Measurements from ENCODE around the gene RIT2.

The RIT2 gene

GRCh38 chr18:43017622-43018021 is 97.9 kb downstream of the RIT2 start:
- DNase-seq (ENCODE audit: extremely low read depth in 1 of 2, low read depth in 1 of 2), result no peak

GRCh38 chr18:43013486-43013885 is 102.0 kb downstream of the RIT2 start:
- no peak for DNase-seq (ENCODE audit: extremely low read depth in 1 of 2, low read depth in 1 of 2)

GRCh38 chr18:43012951-43013350 is 102.5 kb downstream of the RIT2 start:
- DNase-seq (ENCODE audit: extremely low read depth in 1 of 2, low read depth in 1 of 2), result no peak

GRCh38 chr18:43010611-43011010 is 104.9 kb downstream of the RIT2 start:
- DNase-seq (ENCODE audit: extremely low read depth in 1 of 2, low read depth in 1 of 2), result no peak

GRCh38 chr18:43009674-43010073 is 105.8 kb downstream of the RIT2 start:
- DNase-seq (ENCODE audit: extremely low read depth in 1 of 2, low read depth in 1 of 2), result no peak

- DNase-seq (ENCODE audit: extremely low read depth in 1 of 2, low read depth in 1 of 2), result no peak
These were observed 108.1 kb downstream of the RIT2 start for GRCh38 chr18:43007365-43007764.

- DNase-seq (ENCODE audit: extremely low read depth in 1 of 2, low read depth in 1 of 2), result no peak
These were observed 111.1 kb downstream of the RIT2 start for GRCh38 chr18:43004421-43004820.

GRCh38 chr18:43001821-43002220 is 113.7 kb downstream of the RIT2 start:
- DNase-seq (ENCODE audit: extremely low read depth in 1 of 2, low read depth in 1 of 2), result no peak

- DNase-seq (ENCODE audit: extremely low read depth in 1 of 2, low read depth in 1 of 2), result no peak
These were observed 118.7 kb downstream of the RIT2 start for GRCh38 chr18:42996824-42997223.

GRCh38 chr18:42980426-42980825 is 135.1 kb downstream of the RIT2 start:
- no peak for DNase-seq (ENCODE audit: extremely low read depth in 1 of 2, low read depth in 1 of 2)

GRCh38 chr18:42977982-42978637 is 137.4 kb downstream of the RIT2 start:
- DNase-seq (ENCODE audit: extremely low read depth in 1 of 2, low read depth in 1 of 2), result no peak

GRCh38 chr18:42976869-42977590 is 138.5 kb downstream of the RIT2 start:
- no peak for DNase-seq (ENCODE audit: extremely low read depth in 1 of 2, low read depth in 1 of 2)

GRCh38 chr18:42969366-42969765 is 146.1 kb downstream of the RIT2 start:
- no peak for DNase-seq (ENCODE audit: extremely low read depth in 1 of 2, low read depth in 1 of 2)

- no peak for DNase-seq (ENCODE audit: extremely low read depth in 1 of 2, low read depth in 1 of 2)
These were observed 154.2 kb downstream of the RIT2 start for GRCh38 chr18:42961298-42961697.

GRCh38 chr18:42959528-42959927 is 156.0 kb downstream of the RIT2 start:
- no peak for DNase-seq (ENCODE audit: extremely low read depth in 1 of 2, low read depth in 1 of 2)

- no peak for DNase-seq (ENCODE audit: extremely low read depth in 1 of 2, low read depth in 1 of 2)
These were observed 157.1 kb downstream of the RIT2 start for GRCh38 chr18:42958353-42958752.

GRCh38 chr18:42956287-42956686 is 159.2 kb downstream of the RIT2 start:
- no peak for DNase-seq (ENCODE audit: extremely low read depth in 1 of 2, low read depth in 1 of 2)

GRCh38 chr18:42954887-42955286 is 160.6 kb downstream of the RIT2 start:
- no peak for DNase-seq (ENCODE audit: extremely low read depth in 1 of 2, low read depth in 1 of 2)

GRCh38 chr18:42953306-42953705 is 162.2 kb downstream of the RIT2 start:
- DNase-seq (ENCODE audit: extremely low read depth in 1 of 2, low read depth in 1 of 2), result no peak

- no peak for DNase-seq (ENCODE audit: extremely low read depth in 1 of 2, low read depth in 1 of 2)
These were observed 164.8 kb downstream of the RIT2 start for GRCh38 chr18:42950732-42951131.

GRCh38 chr18:42948831-42949230 is 166.7 kb downstream of the RIT2 start:
- DNase-seq (ENCODE audit: extremely low read depth in 1 of 2, low read depth in 1 of 2), result no peak

GRCh38 chr18:42941860-42942259 is 173.6 kb downstream of the RIT2 start:
- DNase-seq (ENCODE audit: extremely low read depth in 1 of 2, low read depth in 1 of 2), result no peak

GRCh38 chr18:42941021-42941420 is 174.5 kb downstream of the RIT2 start:
- no peak for DNase-seq (ENCODE audit: extremely low read depth in 1 of 2, low read depth in 1 of 2)

All from stimulated activated CD8-positive, alpha-beta memory T cell treated with anti-CD3 and anti-CD28 coated beads, Interleukin-7, amount 100 ng/mL, for 48 hours (primary cell).